ENCODE measurements around the gene PIAS4.
A peak's percentile ranks its signal among the peaks of the same experiment; 100 is the strongest.

PIAS4 gene

DNA sequence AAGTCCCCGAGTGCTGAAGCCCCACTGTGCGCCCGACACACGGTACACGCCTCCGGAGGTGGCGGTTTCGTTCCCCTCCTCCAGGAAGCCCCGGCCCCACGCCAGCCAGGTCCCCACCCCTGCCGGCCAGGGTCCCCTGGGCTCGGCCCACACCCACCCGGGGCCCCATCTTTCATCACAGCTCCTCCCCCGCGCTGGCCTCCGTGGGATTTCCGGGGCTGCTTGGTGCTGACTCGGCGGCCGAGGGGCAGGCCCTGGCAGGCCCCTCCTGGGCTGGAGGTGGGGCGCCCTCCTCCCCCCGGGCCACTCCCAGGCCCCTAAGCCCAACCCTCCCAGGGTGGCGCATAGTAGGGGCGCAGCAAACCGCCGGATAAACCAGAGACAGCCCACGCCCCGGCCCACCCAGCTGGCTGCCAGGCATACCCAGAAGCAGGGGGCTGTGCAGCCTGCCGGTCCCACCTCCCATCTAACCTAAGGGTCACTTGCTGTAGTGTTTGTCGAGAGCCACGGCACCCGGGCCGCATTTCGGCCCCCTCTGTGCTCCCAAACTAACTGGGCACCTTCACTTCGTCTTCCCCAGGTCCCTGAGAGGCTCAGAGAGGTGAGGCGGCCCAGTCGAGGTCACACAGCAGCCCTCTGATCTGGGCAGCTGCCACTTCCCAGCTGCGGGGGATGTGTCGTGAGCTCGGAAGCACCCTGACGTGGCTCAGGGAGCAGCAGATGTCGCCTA, 52.5 kb downstream of the PIAS4 start:
- peak; percentile 30 for DNase-seq (ENCODE audit: low read depth)

DNA sequence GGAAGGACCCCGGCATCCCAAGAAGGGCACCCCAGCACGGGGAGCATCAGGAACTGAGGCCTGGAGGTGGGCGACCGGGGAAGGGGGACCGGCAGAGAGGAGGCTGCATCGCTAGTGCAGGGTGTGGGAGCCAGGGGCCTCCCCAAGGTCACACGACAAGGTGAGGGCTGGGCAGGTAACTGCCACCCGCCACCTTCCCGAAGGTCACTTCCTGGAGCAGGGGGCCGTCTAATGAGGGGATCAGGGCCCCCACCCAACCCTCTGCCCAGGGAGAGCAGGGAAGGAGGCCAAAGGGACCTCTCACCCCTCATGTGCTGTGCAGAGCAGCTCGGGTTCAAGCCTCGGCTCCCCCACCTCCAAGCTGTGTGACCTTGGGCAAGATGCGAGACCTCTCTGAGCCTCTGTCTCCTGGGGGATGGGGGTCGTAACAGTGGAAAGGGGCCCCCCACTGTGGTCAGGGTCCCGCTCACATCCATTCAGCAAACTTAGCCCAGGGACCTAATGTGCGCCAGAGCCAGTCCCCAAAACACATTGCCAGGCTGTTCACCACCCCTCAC, 53.2 kb downstream of the PIAS4 start:
- no peak for DNase-seq (ENCODE audit: low read depth)

DNA sequence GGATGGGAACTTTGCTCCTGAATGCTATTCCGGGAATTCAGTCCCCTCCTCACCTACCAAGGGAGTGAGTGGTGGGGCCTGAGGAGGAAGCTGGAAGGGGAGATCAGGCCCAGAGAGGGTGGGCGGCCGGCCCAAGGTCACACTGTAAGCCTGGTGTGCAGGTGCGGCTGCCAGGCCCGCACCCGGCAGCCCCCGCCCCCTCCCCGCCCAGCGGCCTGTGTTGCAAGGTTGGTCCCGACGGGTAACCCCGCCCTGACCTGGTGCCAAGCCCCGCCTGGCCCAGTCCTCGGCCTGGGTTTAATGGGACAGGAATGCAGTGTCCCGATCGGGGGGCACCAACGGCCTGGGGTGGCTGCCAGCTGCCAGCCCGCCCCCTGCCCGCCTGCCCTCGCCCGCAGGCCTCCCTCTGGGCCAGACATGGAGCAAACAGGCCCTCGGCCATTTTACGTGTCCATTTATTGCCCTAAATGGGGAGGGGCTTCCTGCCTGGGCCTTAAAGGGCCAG, 53.7 kb downstream of the PIAS4 start:
- DNase-seq (ENCODE audit: low read depth), result no peak

DNA sequence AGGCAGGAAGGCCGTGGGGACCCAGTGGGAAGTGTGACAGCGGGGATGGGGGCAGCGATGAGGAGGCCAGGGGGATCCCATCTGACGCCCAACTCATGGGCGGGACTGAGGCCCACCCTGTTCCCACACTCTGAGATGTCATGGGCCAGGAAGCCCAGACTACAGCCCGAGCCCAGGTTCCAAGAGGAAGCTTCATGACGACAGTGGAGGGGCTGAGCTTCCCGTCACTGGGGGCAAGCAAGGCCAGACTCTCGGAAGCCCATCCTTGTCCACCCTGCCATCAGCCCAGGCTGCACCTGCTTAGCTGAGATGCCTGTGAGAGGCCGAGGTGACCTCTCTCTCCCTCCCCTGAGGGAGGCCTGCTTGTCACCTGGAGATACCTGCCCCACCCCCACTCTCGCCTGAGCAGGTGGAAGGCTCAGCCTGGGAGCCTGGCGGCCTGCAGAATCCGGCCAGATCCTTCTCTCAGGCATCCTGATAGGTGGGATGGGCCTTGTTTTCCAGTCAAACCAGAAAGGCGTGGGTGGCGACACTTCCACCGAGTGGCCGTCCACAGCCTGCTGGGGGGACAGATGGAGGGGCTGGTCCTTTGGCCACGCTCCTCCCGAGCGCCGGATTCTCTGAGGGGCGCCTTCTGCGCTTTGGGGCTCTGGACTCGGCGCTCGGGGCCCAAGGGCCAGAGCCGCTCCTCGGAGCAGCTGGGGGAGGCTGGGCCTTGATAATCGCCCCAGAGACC, 54.3 kb downstream of the PIAS4 start:
- no peak for DNase-seq (ENCODE audit: low read depth)

DNA sequence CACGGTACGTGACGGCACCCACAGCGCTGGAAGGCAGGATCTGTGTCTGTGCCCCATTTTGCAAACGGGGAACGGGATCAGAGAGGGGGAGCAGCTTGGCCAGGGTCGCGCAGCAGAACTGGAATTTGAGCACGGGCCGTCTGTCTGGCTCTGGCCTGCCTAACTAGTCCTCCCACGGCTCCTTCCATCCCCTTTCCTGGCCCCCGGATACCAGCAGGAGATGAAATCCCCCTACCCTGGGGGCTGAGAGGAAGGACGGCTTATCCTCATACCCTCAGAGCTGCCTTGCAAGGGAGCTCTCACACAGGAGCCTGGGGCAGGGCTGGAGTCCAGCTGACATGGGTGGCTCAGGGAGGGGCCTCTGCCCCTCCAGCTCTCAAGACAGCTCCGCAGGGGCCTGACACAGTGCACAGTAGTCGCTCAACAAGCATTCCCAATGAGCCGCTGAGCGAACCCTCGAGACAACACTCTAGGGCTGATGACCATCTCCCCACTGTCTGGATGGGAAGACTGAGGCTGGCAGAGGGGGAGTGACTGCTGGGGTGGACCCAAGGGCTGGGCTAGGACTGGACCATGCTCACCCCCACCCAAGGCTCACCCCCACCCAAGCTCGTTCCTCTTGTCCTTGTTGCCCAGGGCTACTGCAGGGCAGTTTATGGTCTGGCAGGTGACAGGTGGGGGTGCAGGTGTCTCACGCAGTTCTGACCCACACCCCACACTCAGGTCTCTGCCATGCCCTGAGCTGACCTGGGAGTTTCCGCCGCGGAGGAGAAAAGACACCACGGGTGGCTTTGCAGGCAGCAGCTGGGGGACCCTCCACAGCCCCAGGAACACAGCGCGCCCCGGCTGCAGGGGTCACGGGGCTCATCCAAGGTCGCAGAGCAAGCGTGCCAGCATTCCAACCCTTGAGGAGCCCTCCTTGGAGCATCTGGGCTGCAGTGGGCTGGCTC, 55.2 kb downstream of the PIAS4 start:
- DNase-seq (ENCODE audit: low read depth), result no peak

DNA sequence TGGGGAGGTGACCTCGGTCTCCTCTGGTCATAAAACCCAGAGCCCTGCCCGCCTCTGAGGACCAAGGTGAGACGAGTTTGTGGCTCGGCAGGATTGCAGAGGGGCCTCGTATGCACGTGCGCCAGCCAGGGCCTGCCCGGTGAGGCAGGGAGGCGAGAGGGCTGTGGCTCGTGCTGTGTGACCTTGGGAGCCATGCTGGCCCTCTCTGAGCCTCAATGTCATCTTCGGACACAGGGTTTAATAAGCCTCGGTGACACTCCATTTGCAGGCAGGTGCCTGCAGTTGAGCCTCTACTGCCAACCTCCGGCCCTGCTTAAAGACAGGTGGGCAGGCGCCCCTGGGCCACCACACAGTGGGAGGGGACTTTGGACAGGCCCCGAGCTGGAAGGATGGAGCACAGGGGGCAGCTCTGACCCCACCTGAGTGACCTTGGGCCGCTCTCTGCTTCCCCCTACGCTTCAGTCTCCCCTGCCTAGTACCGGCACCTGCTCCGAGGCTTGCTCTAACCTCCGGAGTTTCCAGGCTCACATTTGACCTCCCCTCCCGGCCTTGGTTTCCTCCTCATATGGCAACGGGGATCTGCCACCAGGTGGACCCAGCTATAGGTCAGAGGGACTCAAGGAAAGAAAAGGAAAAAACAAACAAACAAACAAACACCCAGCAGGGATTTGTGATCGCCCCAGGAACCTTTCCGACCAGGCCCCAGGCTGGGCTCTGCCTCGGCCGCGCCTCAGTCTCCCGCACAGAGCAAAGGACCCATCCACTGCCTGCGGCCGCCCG, 56.0 kb downstream of the PIAS4 start:
- DNase-seq (ENCODE audit: low read depth), result no peak

DNA sequence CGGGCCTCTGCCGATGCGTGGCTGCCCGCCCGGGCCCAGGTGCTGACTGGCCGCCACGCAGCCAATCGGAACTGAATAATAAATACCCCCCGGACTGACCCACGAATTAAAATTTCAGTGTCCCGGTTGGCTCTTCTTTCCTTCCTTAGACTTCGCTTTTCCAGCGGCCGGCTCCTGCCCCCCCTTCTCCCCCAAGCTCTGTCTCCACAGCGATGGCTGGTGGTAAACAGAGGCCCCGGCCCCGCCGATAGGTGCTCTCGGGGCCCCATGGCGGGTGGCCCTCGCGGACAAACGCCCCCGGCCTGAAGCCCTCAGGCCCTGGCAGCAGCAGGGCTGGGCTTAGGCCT, 56.6 kb downstream of the PIAS4 start:
- DNase-seq (ENCODE audit: low read depth), result no peak

DNA sequence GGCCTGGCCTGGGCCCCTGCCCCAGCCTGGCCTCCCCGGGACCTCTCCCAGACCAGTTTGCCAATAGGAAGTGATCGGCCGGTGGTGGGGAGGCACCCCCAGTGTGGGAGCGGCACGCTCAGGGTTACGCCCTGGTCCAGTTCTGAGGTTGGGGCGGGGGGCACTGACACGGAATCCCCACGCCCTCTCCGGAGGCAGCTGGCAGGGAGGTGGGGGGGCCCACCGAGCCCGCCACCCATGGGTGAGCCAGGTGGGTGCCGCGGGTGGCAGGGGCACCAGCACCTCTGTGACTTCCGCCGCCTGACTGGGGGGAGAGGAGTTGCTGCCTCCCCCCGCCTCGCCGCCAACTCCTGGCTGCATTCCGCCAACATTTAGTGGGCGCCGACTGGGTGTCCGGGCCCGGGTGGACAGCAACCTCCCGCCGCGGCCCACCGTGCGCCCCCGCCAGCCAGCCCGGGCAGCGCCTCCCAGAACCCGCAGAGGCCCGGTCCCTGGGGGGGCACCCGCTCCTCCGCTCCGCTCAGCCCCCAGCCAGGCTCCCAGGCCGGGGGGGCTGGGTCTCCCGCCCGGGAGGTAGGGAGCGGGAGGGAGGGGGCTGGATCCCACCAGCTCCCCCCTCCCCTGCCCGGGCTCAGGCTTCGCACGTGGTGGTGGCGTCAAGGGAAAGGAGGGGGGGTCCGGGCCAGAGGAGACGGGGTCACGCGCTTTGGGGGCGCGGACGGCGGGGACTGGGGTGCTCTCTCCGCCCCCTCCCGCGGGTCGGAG, 57.1 kb downstream of the PIAS4 start:
- no peak for DNase-seq (ENCODE audit: low read depth)

DNA sequence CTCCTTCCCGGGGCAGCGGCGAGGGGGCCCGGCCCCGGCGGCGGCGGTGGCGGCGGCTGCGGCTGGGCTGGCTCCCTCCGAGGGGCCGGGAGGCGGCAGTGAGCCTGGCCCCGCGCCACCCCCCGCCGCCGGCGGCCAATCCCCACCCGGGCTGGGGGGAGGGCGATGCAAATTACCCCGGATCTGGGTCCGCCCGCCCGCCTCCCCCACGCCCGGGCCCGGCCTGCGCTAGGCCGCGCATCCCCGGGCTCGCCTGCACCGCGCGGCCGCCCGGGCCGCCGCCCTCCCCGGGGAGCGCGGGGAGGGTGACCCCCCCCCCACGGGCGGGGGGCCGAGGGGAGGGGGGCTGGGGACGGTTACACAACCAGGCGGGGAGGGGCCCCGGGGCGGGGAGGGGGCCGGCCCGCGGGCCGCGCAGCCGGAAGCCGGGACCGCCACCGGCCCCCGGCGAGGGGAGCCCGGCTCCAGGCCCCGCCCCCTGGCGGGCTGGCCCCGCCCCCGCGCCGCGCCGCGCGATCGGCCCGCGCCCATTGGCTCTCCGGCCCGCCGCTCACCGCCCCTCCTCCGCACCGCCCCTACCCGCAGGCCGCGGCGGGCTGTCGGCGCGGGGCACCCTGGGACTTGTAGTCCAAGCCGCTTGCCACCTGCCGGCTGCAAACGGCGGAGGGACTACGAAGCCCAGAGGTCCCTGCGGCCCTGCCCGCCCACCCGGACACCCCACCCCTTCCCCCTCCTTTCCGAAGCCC, 58.1 kb downstream of the PIAS4 start:
- DNase-seq (ENCODE audit: low read depth), result peak; percentile 94

DNA sequence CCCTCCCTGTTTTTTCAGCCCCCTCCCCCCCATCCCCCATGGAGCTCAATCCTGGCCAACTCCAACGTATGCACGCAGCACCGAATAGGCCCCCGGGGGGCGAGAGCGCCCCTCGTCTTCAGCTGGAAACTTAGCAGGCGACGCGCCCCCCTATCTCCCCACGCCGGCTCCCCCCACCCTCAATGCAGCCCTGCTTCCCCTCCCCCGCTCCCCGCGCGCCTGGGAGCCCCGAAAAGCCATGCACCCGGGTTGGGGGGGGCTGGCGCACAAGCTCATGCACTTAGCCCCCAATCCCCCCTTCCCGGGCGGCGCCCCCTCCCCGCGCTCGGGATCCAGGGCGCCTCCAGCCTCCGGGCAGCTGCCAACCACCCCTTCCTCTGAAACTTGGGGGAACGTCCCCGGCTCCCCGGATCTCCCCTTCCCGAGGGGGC, 58.7 kb downstream of the PIAS4 start:
- peak; percentile 56 for DNase-seq (ENCODE audit: low read depth)

DNA sequence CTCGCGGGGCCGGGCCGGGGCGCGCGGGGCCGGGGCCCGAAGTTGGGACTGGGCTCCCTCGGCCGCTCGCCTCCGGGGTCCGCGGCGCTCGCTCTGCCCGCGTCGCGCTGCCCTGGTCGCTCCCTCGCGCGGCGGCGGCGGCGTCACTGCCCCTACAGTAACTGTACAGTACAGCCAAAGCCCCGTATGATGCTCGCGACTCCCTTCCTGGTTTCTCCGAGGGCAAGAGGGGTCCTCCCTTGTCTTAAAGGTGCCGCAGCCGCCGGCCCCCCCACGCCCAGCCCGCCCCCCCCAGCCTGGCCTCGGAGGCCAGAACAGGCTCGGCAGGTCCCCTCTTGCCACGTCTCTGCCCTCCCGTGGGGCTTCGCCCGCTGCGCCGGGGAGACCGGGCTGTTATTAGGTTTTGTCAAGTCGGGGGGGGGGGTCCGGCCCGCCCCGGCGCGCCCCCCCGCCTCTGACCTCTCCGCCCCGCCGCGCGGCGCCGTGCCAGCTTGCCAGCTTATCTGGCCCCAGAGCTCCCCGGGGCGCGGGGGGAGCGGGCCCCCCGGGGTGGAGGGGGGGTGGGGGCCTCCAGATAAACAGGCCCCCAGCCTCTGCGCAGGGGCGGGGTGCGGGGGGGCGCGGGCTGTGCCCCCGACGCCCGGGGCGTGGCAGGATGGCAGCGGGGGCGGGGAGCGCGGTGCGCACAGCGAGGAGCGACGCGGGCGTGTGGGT, 59.3 kb downstream of the PIAS4 start, which contains the start of gene ZBTB7A:
ZBTB7A (minus strand) TSS at position 218 of the 714 bp plus-strand sequence. CDS start 11,667 bp downstream, outside the sequence.
- peak; percentile 70 for DNase-seq (ENCODE audit: low read depth)

DNA sequence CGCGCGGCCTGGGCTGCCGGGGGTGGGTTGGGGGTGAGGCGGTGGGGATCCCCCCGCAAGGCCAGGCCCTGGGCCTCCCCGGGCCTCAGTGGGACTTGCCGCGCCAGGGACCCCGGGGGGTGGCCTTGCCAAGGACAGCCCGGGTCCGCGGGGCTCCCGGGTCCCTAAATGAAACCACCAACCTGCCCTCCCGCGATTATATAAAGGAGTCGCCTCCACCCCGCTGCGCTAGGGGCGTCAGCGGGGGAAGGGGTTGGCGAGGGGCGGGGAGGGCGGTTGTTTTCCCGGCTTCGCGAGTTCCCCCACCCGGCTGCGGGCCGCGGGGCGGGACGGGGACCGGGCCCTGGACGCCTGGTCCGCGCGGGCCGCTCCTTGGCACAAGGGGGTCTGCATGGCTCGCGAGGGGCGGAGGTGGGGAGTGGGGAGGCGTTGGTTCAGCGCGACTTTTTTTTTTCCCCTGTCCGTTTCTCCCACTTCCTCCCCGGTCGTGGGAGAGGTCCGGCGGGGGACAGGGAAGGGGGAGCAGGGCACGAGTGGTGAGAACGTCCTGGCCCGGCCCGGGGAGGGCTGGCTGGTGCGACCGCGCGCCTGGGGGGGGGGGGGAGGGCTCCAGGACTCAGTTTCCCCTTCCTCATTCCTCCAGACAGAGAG, 60.0 kb downstream of the PIAS4 start:
- peak; percentile 45 for DNase-seq (ENCODE audit: low read depth)

DNA sequence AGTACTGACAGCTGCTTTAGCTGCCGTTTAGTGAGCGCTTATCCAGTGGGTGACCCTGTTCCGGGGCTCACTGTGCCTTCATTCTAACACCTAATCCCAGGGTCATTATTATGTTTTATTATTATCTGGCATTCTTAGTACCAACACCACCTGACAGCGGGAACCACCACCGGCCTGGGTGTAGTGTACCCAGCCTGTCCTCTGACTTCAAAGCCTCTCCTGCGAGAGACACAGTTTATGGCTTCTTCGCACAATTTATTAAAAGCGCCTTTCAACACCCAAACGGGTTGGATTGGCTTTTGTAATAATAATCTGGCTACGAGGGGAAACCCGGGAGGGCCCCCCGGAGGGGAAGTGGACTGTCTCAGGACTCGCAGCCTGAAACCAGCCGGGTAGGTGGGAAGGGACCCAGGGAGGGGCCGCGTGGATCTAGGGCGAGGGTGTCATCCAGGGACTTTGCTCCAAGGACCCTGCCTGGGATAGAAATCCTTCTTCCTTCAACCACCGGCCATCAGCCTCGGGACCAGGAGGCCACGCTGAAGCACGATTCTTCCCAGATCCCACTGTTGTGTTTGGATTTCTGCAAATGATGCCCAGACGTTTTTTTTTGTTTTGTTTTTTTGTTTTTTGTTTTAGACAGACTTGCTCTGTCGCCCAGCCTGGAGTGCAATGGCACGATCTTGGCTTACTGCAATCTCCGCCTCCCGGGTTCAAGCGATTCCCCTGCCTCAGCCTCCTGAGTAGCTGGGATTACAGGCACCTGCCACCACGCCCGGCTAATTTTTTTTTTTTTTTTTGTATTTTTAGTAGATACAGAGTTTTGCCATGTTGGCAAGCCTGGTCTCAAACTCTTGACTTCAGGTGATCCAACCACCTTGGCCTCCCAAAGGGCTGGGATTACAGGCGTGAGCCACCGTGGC, 60.8 kb downstream of the PIAS4 start:
- no peak for DNase-seq (ENCODE audit: low read depth)

DNA sequence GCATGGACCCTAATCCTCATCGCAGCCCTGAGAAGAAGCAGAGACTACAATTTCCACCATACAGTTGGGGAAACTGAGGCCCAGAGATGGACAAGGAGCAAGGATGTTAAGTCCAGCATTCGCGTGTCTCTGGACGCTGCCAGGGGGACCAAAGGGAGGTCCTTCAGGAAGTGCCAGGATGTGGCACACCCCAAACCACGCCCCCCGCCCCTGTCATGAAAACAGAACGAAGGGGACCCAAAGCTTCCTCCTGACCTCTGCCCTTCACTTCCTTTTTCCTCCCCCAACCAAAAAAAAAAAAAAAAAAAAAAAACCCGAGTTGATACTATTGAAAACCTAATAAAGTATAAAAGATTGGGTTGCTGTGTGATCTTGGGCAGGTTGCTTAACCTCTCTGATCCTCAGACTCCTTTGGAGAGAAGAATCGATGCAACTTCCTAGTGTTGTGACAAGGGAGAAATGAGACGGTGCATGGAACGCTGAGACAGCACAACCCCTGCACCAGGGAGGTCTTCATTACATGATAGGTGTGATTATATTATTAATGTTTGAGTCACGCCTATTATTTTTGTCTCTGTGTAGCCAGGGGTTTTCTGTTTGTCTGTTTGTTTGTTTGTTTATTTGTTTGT, 61.9 kb downstream of the PIAS4 start:
- DNase-seq (ENCODE audit: low read depth), result no peak

DNA sequence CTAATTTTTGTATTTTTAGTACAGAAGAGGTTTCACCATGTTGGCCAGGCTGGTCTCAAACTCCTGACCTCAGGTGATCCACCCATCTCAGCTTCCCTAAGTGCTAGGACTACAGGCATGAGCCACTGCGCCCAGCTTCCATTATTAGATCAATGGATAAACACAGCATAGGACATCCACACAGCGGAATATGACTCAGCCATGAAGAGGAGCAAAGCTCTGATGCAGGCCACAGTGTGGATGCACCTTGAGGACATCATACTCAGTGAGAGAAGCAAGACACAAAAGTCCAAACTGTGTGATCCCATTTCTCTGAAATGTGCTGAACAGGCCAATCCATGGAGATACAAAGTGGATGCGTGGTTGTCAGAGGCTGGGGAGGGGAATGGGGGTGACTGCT, 64.1 kb downstream of the PIAS4 start:
- no peak for DNase-seq (ENCODE audit: low read depth)

DNA sequence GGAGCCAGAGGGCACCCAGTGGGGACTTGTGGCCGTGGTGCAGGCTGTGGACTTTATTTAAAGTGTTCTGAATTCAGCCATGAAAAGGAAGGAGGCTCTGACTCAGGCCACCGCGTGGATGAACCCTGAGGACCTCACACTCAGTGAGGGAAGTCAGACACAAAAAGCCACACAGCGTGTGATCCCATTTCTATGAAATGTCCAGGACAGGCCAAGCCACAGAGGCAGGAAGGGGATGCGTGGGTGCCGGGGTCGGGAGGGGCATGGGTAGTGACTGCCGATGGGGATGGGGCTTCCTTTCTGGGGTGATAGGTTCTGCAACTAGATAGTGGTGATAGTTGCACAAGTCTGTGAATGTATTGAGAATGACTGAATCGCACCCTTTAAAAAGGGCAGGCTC, 67.8 kb downstream of the PIAS4 start:
- DNase-seq (ENCODE audit: low read depth), result no peak

DNA sequence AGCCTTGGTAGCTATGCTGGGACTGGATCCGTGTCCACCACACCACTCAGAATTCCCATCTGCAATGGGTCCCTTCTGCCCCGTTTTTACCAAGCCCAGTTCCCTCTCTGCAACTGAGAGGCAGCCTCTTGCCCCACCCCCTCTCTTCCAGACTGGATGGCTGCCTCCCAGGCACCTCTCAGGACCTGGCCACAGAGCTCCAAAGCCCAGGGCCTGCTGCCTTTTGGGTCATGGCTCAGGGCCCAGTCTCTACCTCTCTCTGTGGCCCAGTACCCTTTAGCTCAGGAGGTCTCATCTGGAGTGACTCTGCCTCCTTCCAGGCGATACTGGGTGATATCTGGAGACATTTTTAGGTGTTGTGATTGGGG, 69.5 kb downstream of the PIAS4 start:
- no peak for DNase-seq (ENCODE audit: low read depth)
